GM12872 (cell line): ENCODE data around the gene GSK3B.

Source experiments
- TF ChIP-seq, protein P1 (sequence below): IDR thresholded peaks from 3 replicates; pipeline ENCODE4 v1.5.1; 2011; ENCODE audit warnings: low read depth, mild to moderate bottlenecking, low read length, moderate library complexity; ENCODE audit not compliant: insufficient read depth

GSK3B gene

DNA sequence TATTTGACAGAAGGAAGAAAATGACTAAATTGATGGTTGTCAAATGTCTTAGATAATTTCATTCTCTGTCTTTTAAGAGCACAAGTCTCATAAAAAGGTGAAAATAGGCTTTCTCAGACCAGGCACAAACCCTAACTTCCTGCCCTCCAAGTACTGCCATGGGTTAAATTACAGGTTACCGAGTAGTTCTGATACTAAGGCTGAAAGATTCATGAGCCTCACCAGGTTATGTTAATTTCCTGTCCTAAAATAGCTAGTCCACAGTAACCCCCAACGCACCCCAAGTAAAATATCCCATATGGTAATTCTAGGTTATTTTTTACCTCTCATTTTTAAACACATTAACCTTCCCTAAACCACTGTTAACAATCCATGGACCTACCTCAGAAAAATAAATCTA is 42.0 kb downstream of the GSK3B start:
- TF ChIP-seq, protein P1, sequence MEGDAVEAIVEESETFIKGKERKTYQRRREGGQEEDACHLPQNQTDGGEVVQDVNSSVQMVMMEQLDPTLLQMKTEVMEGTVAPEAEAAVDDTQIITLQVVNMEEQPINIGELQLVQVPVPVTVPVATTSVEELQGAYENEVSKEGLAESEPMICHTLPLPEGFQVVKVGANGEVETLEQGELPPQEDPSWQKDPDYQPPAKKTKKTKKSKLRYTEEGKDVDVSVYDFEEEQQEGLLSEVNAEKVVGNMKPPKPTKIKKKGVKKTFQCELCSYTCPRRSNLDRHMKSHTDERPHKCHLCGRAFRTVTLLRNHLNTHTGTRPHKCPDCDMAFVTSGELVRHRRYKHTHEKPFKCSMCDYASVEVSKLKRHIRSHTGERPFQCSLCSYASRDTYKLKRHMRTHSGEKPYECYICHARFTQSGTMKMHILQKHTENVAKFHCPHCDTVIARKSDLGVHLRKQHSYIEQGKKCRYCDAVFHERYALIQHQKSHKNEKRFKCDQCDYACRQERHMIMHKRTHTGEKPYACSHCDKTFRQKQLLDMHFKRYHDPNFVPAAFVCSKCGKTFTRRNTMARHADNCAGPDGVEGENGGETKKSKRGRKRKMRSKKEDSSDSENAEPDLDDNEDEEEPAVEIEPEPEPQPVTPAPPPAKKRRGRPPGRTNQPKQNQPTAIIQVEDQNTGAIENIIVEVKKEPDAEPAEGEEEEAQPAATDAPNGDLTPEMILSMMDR: no peak

DNA sequence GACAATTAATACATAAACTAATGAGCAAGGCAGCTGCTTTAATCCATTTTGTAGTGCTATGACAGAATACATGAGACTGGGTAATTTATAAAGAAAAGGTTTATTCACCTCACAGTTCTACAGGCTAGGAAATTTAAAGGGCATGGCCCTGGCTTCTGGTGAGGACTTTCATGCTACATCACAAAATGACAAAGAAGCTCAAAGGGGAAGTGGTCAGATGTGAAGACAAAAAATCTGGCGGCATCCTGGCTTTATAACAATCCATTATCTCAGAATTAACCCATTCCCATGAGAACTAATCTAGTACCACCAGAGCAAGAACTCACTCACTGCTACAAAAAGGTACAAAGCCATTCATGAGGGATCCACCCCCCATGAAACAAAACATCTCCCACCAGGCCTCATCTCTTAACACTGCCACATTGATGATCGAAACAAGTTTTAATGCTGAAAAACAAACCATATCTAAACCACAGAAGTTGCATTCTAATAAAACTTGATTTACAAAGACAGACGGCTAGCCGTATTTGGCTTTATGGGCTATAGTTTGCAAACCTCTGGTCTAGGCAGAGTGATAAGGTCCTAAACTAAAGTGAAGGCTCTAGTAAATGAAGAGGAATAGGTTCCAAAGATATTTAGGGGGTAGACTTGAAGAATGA is 44.2 kb downstream of the GSK3B start:
- TF ChIP-seq, protein P1: no peak

DNA sequence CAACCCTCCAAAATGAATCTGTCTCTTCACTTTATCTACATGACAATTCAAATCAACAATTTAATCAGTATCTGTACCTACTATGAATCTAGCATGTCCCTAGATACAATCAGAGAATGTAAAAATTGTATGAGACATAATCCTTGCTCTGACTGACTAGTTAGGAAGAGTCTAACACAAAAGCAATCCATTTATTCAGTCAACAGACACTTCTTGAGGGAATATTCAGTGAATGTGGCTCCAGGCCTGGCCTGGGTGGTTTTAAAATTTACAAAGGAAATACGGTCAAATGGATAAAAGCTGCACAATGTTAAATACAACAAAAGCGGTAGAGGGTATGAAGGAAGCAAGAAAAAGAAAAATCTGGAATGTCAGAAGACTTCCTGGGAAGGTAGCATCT is 45.2 kb downstream of the GSK3B start:
- TF ChIP-seq, protein P1: no peak

DNA sequence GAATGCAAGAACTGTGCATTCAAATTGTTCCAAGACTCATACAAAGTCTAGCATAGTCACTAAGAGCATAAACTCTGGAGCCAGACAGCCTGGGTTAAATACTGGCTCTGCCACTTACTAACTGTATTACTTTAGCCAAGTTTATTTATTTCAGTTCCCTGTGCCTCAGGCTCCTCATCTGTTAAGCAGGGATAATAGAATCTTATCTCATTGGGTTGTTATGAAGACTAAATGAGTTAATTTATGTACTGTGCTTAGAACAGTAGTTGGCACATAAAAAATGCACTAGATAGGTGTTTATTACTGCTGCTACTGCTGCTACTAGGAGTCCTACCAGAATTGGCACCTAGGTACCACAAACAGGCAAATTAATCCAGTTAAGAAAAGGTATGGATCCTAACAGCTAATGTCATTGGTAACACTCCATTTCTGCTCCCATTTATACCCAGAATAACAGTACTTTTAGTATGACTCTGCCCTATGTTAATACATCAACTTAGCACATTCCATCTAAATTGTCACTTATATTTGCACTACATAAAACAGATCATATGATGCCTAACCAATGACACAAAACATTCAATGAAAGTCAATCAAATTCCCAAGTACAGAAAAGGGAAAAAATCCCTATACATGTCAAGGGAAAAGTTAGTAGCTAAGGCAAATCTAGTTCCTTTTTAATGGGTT is 45.7 kb downstream of the GSK3B start:
- TF ChIP-seq, protein P1: no peak

DNA sequence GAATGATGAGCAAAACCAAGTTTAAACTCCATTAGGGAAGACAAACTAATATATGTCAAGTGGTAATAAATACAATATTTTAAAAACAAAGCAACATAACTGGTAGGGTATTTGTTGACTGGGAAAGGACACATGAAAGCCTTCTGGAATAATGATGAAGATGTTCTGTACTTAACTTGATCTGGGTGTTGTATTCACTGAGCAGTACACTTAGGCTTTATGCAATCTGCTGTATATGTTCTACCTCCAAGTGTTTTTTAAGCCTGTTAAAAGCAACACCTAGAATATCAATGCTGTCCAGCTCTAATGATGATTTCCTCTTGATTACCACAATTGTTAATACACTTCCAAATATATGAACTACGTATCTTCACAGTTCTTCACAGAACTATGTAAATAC is 46.6 kb downstream of the GSK3B start:
- TF ChIP-seq, protein P1: no peak

DNA sequence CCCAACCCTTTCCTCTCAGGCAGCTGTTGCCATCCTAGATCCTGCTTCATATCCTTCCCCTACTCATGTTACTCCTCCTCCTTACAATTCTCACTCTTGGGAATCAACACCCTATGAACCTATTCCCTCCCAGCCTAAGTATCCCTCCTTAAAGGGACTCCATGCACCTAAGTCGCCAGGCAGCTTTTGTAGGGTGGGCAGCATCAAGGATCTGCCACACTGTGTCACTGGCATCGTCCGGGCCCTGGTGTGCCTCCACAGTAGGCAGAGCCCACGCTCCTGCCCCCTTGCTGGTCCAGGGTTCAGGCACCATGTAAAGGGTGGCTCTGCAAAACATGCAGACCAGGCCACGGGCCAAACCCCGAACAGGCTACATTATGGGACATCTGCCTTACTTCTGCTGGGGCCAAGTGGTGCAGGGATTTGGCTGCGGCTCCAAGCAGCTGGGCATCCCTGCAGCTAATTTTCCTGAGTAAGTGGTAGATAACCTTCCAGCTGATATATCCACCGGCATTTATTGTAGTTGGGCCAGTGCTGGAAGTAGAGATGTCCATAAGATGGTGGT is 53.4 kb downstream of the GSK3B start:
- TF ChIP-seq, protein P1: no peak

DNA sequence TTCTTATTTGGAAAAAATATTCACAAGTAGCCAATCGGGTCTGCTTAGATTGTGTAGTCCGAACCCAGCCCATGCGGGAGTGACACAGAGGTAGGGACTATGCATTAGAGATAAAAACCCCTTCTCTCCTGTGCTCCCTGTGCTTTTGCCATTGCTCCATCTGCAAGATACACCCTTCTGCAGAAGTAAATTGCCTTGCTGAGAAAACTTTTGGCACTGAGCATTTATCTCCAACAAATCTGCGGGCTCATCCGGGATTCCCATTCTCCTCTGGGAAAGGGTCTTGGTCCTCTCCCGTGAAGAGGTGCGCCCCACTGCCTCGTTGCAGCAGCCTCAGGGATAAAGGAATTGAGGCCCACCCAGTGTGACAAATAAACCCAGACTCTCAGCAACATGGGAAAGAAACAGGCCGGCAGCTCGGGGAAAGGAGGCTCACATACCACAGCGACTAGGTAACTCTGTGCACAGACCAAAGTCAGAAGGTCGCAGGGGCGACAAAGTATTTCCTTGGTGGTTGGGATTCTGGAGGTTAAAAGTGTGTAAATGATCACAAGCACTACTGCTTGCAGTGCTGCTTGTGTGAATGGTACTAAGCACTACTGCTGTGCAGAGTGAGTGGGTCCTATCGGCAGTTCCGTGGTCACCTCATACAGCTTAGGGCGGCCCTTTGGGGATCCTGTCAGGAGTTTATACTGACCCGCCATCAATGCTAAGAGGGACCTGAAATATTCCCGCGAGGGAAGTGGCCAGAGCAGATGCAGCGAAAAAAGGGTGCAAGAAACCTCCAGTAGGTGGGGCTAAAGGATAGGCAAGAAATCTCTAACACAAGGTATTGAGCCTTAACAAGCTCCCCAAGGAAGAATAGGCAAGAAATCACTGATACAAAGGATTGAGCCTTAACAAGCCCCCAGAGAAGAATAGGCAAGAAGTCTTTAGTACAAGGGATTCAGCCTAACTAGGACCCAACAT is 54.3 kb downstream of the GSK3B start:
- TF ChIP-seq, protein P1: peak; percentile 30; the same call in 1 of the 3 replicates
